ENCODE data around the gene GFRA4.

DNA sequence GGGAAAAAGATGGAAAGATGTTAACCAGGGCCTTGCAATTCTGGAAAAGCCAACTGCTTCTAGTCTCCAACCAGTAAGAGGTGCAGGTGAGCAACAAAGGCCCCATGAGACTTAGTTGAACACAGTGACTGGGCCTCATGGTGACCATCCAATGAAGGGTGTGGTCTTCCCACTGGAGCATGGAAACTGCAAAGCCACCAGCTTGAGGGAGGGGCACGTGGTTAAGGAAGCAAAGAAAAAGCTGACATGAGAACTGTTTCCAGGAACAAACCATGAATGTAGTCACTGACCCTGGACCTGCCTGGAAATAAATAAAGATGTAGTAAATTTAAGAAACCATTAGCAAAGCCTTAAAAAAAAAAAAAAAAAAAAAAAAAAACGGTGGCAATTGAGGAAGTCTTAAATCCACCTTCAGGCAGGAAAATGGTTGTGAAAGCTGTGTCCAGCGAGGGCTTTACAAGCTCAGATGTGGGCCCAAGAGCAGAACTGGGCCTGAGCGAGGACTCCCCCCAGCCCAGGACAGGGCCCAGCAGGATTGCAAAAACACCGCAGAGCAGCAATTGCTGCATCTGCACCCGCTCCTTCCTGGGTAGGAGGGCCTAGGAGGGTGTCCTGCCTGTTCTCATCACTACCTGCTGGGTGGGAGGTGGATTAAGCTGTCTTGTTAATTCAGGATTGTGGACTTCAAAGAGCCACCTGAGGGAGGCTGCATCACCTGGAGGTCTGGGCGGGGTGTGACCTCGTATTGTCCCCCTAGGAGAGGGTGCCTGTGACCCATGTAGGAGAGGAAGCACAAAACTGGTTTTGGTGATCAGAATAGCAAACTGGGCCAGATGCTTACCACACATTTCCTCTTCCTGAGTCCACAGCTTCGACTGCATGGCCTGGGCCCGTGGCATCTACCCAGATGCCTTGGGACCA, 10.3 kb downstream of the GFRA4 start:
- TF ChIP-seq, protein P1, sequence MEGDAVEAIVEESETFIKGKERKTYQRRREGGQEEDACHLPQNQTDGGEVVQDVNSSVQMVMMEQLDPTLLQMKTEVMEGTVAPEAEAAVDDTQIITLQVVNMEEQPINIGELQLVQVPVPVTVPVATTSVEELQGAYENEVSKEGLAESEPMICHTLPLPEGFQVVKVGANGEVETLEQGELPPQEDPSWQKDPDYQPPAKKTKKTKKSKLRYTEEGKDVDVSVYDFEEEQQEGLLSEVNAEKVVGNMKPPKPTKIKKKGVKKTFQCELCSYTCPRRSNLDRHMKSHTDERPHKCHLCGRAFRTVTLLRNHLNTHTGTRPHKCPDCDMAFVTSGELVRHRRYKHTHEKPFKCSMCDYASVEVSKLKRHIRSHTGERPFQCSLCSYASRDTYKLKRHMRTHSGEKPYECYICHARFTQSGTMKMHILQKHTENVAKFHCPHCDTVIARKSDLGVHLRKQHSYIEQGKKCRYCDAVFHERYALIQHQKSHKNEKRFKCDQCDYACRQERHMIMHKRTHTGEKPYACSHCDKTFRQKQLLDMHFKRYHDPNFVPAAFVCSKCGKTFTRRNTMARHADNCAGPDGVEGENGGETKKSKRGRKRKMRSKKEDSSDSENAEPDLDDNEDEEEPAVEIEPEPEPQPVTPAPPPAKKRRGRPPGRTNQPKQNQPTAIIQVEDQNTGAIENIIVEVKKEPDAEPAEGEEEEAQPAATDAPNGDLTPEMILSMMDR (IDR thresholded peaks at IDR 0.05 in 4 of 5, conservative IDR thresholded peaks at IDR 0.05 in 1 of 5), result no peak
- no peak for TF ChIP-seq POLR2A (IDR thresholded peaks at IDR 0.05)
